Amniotic stem cell (primary cell): ENCODE results near the gene ZPR1.
A peak's percentile ranks its signal among the peaks of the same experiment; 100 is the strongest.

Experiments
- DNase-seq: peaks from one replicate; lab custom pipeline; 2025; lab: John Stamatoyannopoulos, UW

Gene ZPR1

DNA sequence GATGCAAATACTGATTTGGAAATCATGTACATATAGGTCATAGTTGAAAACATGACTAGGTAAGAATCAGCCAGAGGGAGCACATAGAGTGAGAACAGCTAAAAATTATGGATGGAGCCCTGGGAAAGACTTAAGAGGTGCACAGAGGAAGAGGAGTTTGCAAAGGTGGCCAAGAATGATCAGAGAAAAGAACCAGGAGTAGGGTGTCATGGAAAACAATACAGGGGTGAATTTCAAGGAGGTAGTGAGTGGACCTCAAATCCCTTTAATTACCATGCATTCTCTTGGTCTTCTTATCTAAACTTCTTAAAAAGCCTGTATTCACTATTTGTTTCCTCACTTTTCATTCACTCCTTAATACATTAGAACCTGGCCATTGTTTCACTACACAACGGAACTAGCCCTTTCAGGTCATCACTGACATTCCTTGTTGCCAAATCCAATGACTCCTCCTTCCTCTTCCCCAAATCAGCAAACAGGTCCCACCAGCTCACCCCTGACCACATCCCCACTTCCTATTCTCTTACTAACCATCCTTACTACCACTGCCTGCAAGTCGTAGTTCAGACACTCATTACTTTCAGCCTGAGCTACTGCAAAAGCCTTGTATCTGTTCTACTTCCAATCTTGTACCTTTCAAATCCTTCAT, 37.6 kb downstream of the ZPR1 start:
- DNase-seq: no peak

- DNase-seq: no peak
Measured at GRCh38 chr11:116742104-116742503, 45.7 kb downstream of the ZPR1 start.

- DNase-seq: no peak
Measured at GRCh38 chr11:116740741-116741140, 47.1 kb downstream of the ZPR1 start.

DNA sequence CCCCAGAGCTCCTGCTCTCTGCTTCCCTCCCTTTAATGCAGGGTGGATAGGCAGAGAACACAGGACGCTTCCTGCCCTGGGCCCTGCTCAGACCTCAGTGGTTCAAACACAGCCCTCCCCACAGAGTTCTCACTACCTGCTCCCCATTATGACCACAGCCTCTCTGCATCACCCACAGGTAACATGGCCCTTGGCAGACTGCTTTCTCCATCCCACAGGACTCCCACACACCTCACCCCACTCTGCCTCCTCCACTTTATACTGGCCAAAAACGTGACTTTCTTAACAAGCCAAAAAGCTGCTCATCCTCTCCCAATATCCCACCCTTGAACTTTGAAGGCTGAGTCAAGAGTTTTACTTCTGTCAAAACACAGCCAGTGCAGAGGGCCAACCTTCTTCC, 48.8 kb downstream of the ZPR1 start:
- no peak for DNase-seq

DNA sequence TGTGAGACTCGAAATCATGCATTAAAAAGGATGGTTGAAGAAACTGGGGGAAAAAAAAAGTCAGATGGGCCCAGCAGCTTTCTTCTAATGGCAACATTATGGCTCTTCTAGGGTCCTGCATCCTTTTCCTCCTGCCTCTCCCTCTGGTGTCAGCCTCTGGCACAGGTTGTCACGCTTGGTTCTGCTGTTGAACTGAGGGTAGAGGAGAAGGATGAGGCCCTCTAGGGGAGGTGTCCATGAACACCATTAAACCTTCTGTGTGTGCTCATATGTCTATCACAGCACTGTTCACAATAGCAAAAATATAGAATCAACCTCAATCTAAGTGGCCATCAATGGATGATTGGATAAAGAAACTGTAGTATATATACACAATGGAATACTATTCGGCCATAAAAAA, 51.1 kb downstream of the ZPR1 start:
- no peak for DNase-seq

- DNase-seq: no peak
Measured at GRCh38 chr11:116733969-116734508, 53.8 kb downstream of the ZPR1 start.

DNA sequence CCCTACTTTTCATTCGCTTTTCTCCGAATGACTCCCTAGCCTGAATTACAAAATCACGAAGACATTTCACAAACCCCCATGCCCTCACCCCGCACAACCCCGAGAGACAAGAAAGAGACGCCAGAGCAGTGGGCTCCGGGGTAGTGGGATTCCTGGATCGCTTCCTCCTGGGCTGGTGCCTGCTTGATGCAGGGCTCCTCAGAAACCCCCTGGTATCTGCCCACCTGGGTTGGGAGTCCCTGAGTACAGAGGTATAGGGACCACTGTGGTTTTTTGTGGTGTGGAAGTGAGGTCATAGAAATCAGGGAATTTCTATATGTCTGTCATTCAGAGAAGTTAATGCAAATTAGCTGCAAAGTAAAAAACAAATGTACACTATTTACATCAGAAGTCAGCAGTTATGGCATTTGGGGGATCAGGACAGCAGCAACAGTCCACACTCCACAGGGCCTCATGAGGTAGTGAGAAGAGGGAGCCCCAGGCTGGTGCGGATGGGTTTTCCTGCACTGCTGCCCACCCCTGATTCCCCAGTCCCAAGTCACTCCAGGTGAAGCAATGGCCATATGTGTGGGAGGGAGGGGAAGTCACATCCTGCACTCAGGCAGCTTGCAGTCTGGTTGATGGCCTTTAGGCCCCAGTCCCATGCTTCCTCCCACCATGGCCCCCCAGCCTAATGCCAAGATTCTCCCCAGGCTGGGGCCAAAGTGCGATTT, 54.6 kb downstream of the ZPR1 start:
- no peak for DNase-seq

GRCh38 chr11:116732271-116733042, 55.4 kb downstream of the ZPR1 start:
- DNase-seq: peak; percentile 30

DNA sequence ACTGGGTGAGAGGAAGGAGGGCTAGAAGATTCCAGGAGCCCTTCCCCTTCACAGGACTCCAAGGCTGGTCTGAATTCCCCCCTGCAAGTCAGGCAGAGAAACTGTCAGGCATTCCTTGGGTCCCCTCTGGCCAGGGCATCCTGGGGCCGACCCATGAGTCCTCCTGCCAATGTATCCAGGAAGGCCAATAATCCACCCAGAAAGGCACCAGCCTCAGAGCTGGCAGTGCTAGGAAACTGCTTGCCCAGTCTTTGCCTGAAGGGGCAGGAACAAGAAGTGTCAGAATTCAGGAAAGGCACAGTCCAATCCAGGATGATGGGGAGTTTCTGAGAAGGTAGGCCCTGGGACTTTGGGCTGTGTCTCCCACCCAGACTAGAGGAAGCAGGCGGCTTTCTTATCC, 56.0 kb downstream of the ZPR1 start:
- no peak for DNase-seq

- DNase-seq: no peak
Measured at GRCh38 chr11:116731097-116731761, 56.6 kb downstream of the ZPR1 start.

- DNase-seq: no peak
Measured at GRCh38 chr11:116730601-116731000, 57.2 kb downstream of the ZPR1 start.

DNA sequence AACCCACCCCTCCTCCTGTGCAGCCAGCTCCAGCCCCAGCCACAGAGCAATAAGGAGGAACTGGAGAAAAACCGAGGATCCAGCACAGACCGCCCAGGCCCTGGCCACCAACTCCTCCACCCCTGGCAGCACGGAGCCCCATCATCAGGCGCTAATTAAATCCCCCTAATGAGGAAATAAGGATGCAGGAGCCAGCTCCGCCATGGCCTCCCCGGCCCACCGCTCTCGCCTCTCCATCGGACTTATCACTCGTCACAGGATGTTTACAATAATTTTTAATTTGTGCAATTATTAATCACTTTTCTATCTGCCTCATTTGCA, 57.6 kb downstream of the ZPR1 start:
- no peak for DNase-seq

- DNase-seq: no peak
Measured at GRCh38 chr11:116729501-116730240, 58.2 kb downstream of the ZPR1 start.

DNA sequence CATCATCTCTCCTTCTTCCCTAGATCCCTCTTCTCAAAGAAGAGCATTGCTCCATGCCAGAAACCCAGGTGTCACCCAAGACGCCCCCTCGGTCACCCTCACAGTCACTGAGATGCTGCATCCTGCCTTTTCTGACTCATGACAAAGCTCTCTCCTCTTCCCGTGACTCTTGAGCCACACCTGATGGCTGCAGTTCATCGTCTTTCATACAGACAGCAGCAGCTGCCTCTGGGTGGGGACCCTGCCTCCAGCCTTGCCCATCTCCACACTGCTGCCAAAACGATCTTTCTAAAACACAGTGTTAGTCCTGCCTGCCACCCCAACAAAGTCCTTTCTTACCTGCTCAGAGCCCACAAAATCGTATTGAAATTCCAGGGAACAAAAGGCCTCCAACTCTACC, 59.8 kb downstream of the ZPR1 start:
- DNase-seq: no peak

DNA sequence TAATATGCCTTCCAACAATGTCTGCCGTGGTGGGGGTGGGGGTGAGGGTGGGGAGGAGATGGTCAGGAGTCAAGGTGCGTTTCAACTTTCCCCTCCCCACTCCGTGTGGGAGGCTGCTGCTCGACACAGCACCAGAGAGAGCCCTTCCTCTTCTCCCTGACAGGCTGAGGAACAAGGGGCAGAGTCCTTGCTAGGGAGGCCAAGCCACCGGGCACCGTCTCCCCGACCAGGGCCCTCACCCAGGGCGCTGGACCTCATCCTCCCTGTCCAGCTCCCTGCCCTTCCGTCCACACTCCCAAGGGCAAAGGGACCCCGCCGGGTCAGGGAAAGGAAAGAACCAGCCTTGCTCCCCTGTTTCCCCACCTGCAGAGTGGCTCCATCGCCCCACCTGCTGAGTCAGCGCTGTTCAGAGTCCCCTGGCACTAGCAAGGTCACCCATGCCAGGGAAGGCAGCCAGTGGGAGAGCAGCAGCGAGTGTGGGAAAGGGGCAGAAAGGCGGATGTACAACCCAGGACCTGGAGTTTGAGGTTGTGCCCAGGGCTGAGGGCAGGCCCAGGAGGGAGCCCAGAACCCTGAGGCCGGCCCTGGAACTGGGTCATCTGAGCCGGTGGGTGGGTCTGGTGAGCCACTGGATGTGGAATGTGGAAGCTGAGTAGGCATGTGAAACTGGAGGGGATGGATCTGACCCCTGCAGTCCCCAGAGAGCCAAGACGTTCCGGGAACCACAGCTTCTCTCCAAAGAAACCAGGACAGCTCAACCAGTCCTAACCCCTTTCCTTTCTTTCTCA, 62.2 kb downstream of the ZPR1 start:
- DNase-seq: no peak

GRCh38 chr11:116724813-116725212, 63.0 kb downstream of the ZPR1 start:
- no peak for DNase-seq
